ENCODE results near the gene IFT81.

DNA sequence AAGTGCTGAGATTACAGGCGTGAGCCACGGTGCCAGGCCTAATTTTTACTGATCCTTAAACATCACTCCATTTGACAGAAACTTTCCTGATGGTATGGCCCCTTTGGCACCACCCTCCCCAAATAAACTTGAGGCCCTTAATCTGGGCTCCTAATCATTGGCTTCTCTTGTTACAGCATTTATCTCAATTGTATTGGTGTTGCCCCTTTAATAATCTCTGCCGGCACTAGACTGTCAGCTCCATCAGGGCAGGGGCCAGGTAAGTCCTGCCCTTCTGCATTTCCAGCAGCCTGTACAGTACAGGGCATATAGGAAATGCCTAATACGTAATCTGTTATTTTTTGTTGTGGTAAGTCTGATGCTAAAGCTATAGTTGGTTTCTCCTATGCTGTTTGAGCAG, 1.2 kb upstream of the IFT81 start:
- TF ChIP-seq AFF4 (CRISPR knock-in tag; IDR thresholded peaks at IDR 0.05) (no peak), CTCF (CRISPR knock-in tag; IDR thresholded peaks at IDR 0.05) (no peak), CENPX (CRISPR knock-in tag; IDR thresholded peaks at IDR 0.05) (no peak), CEBPB (IDR thresholded peaks at IDR 0.05; ENCODE audit: borderline replicate concordance, low read depth, low read length) (no peak), ELF1 (CRISPR knock-in tag; IDR thresholded peaks at IDR 0.05) (no peak), EZH2 (conservative IDR thresholded peaks at IDR 0.05; ENCODE audit: low read depth, low read length) (no peak), ZNF354B (CRISPR knock-in tag; IDR thresholded peaks at IDR 0.05) (no peak), PHF8 (CRISPR knock-in tag; IDR thresholded peaks at IDR 0.05) (no peak), CREB1 (IDR thresholded peaks at IDR 0.05) (no peak), CREB1 (CRISPR knock-in tag; IDR thresholded peaks at IDR 0.05) (no peak), MAZ (IDR thresholded peaks at IDR 0.05; ENCODE audit: borderline replicate concordance, low read depth, low read length) (no peak), MAZ (CRISPR knock-in tag; IDR thresholded peaks at IDR 0.05; ENCODE audit: low read depth) (no peak)
- TF ChIP-seq, protein P1, sequence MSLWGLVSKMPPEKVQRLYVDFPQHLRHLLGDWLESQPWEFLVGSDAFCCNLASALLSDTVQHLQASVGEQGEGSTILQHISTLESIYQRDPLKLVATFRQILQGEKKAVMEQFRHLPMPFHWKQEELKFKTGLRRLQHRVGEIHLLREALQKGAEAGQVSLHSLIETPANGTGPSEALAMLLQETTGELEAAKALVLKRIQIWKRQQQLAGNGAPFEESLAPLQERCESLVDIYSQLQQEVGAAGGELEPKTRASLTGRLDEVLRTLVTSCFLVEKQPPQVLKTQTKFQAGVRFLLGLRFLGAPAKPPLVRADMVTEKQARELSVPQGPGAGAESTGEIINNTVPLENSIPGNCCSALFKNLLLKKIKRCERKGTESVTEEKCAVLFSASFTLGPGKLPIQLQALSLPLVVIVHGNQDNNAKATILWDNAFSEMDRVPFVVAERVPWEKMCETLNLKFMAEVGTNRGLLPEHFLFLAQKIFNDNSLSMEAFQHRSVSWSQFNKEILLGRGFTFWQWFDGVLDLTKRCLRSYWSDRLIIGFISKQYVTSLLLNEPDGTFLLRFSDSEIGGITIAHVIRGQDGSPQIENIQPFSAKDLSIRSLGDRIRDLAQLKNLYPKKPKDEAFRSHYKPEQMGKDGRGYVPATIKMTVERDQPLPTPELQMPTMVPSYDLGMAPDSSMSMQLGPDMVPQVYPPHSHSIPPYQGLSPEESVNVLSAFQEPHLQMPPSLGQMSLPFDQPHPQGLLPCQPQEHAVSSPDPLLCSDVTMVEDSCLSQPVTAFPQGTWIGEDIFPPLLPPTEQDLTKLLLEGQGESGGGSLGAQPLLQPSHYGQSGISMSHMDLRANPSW (CRISPR knock-in tag; IDR thresholded peaks at IDR 0.05; ENCODE audit: borderline replicate concordance): no peak

Measured in HepG2 (cell line).